Activated CD8-positive, alpha-beta T cell treated with anti-CD3 and anti-CD28 coated beads, Interleukin-2, amount 10 ng/mL, durations not matched to agents 7 days and 5 days (primary cell): ENCODE data around the gene RET. TPM values are rescaled to one million over a fixed set of nuclear protein-coding genes. Genes with fewer than 3 reads are reported as not detected.

ENCODE experiments used
- ATAC-seq: fragments of 150-1000 bp; cut with Tn5 transposase; one replicate; pipeline ENCODE4 v1.10.0; 2021; ENCODE audit warnings: moderate library complexity
- CTCF ChIA-PET: fragments of 350-600 bp; sonication (Branson Sonifier 250); formaldehyde crosslinking; loops from one replicate; lab custom pipeline; 2021; ENCODE audit warnings: antibody characterized with exemption; lab: Charles Lee
- POLR2A ChIA-PET: fragments of 350-600 bp; sonication (Branson Sonifier 250); formaldehyde crosslinking; loops from one replicate; lab custom pipeline; 2021; ENCODE audit warnings: antibody characterized with exemption; lab: Charles Lee
- DNase-seq: peaks from one replicate; pipeline ENCODE4 v3.0.0-alpha.2; 2020
- H3K27ac Mint-ChIP-seq: one replicate; pipeline ENCODE4 v1.8.0; 2021; ENCODE audit warnings: mild to moderate bottlenecking, mixed read lengths
- H3K27me3 Mint-ChIP-seq: one replicate; pipeline ENCODE4 v1.8.0; 2021; ENCODE audit warnings: low read depth, mixed read lengths
- H3K36me3 Mint-ChIP-seq: one replicate; pipeline ENCODE4 v1.8.0; 2021; ENCODE audit warnings: low read depth, mixed read lengths
- H3K4me1 Mint-ChIP-seq: one replicate; pipeline ENCODE4 v1.8.0; 2021; ENCODE audit warnings: low read depth, mixed read lengths
- H3K4me3 Mint-ChIP-seq: one replicate; pipeline ENCODE4 v1.8.0; 2021; ENCODE audit warnings: mild to moderate bottlenecking, mixed read lengths
- H3K9me3 Mint-ChIP-seq: one replicate; pipeline ENCODE4 v1.8.0; 2022; ENCODE audit warnings: mixed read lengths; ENCODE audit not compliant: insufficient read depth
- total RNA-seq, 2 experiments: library from RNA; stranded (reverse); gene quantifications; one replicate each; pipeline ENCODE4 v1.2.3, GENCODE V29; 2021

Gene RET
- total RNA-seq, 2 experiments from 2014 or later: 0.13 to 0.34 TPM

- Mint-ChIP-seq H3K9me3 (no peaks in the 10 kb centered on the region), H3K27ac (peak overlapping the region; percentile 44), H3K27me3 (no peaks in the 10 kb centered on the region), H3K4me1 (peaks cover 65% of the 10 kb centered on the region), H3K4me3 (no peak overlapping the region), H3K36me3 (no peaks in the 10 kb centered on the region)
- CTCF ChIA-PET: interaction anchor here (1.3 to 5.6 kb wide), 3 partner anchors 10 to 79 kb away, joined by 3 to 46 read pairs (median 20); partner anchors contain the start of gene CSGALNACT2
- POLR2A ChIA-PET: interaction anchor here (1.5 to 4.5 kb wide), 2 partner anchors 16 to 285 kb away, joined by 3 to 155 read pairs; partner anchors contain the start of gene CSGALNACT2
- no peak for ATAC-seq
- no peak for DNase-seq
These were observed 46.0 kb downstream of the RET start for GRCh38 chr10:43122826-43123225.

- ChIA-PET POLR2A (interaction anchor here (1.5 to 8.0 kb wide), 3 partner anchors 16 to 284 kb away, joined by 3 to 155 read pairs (median 101); partner anchors contain the start of gene CSGALNACT2), CTCF (interaction anchor here (1.3 to 5.6 kb wide), 3 partner anchors 9 to 79 kb away, joined by 3 to 46 read pairs (median 20); partner anchors contain the start of gene CSGALNACT2)
- Mint-ChIP-seq H3K27ac (no peak overlapping the region), H3K27me3 (no peaks in the 10 kb centered on the region), H3K9me3 (no peaks in the 10 kb centered on the region), H3K4me1 (peaks cover 71% of the 10 kb centered on the region), H3K4me3 (no peak overlapping the region), H3K36me3 (no peaks in the 10 kb centered on the region)
- DNase-seq (no peak), ATAC-seq (no peak)
These were observed 46.7 kb downstream of the RET start for GRCh38 chr10:43123361-43124093.

- peaks cover 71% of the 10 kb centered on the region for H3K4me1 Mint-ChIP-seq
- H3K9me3 Mint-ChIP-seq: no peaks in the 10 kb centered on the region
- ChIA-PET CTCF (interaction anchor here (4.2 to 5.6 kb wide), 2 partner anchors 9 to 15 kb away, joined by 20 to 46 read pairs; partner anchors contain the start of gene CSGALNACT2), POLR2A (interaction anchor here (8.0 kb wide), 1 partner anchor 15 kb away, joined by 101 read pairs; the partner anchor contains the start of gene CSGALNACT2)
- H3K4me3 Mint-ChIP-seq: no peak overlapping the region
- no peak for DNase-seq
- H3K27ac Mint-ChIP-seq: no peak overlapping the region
- no peaks in the 10 kb centered on the region for H3K27me3 Mint-ChIP-seq
- no peaks in the 10 kb centered on the region for H3K36me3 Mint-ChIP-seq
- ATAC-seq: no peak
These were observed 47.2 kb downstream of the RET start for GRCh38 chr10:43124094-43124521.

GRCh38 chr10:43124574-43125273, 47.9 kb downstream of the RET start:
- DNase-seq (no peak), ATAC-seq (no peak)
- POLR2A ChIA-PET: interaction anchor here (8.0 kb wide), 1 partner anchor 15 kb away, joined by 101 read pairs; the partner anchor contains the start of gene CSGALNACT2
- no peak overlapping the region for H3K4me3 Mint-ChIP-seq
- H3K36me3 Mint-ChIP-seq: no peaks in the 10 kb centered on the region
- H3K27me3 Mint-ChIP-seq: no peaks in the 10 kb centered on the region
- CTCF ChIA-PET: interaction anchor here (1.5 to 5.6 kb wide), 2 partner anchors 14 to 77 kb away, joined by 4 to 46 read pairs; partner anchors contain the start of gene CSGALNACT2
- peaks cover 73% of the 10 kb centered on the region for H3K4me1 Mint-ChIP-seq
- no peaks in the 10 kb centered on the region for H3K9me3 Mint-ChIP-seq
- no peak overlapping the region for H3K27ac Mint-ChIP-seq

- no peaks in the 10 kb centered on the region for H3K27me3 Mint-ChIP-seq
- ChIA-PET POLR2A (interaction anchor here (8.0 kb wide), 1 partner anchor 14 kb away, joined by 101 read pairs; the partner anchor contains the start of gene CSGALNACT2), CTCF (interaction anchor here (1.5 kb wide), 1 partner anchor 77 kb away, joined by 4 read pairs; no protein-coding TSS in a partner anchor)
- H3K4me3 Mint-ChIP-seq: no peak overlapping the region
- peaks cover 69% of the 10 kb centered on the region for H3K4me1 Mint-ChIP-seq
- H3K36me3 Mint-ChIP-seq: no peaks in the 10 kb centered on the region
- H3K9me3 Mint-ChIP-seq: no peaks in the 10 kb centered on the region
- ATAC-seq: no peak
- peak overlapping the region; percentile 16 for H3K27ac Mint-ChIP-seq
- no peak for DNase-seq
These were observed 48.5 kb downstream of the RET start for GRCh38 chr10:43125274-43125845.

- Mint-ChIP-seq H3K9me3 (no peaks in the 10 kb centered on the region), H3K4me1 (peaks cover 66% of the 10 kb centered on the region), H3K27ac (peak overlapping the region; percentile 40), H3K36me3 (no peaks in the 10 kb centered on the region), H3K27me3 (no peaks in the 10 kb centered on the region), H3K4me3 (no peak overlapping the region)
- ChIA-PET CTCF (interaction anchor here (0.8 to 1.5 kb wide), 2 partner anchors 12 to 76 kb away, joined by 3 to 4 read pairs; partner anchors contain the start of gene CSGALNACT2), POLR2A (interaction anchor here (8.0 kb wide), 1 partner anchor 13 kb away, joined by 101 read pairs; the partner anchor contains the start of gene CSGALNACT2)
- DNase-seq (no peak), ATAC-seq (no peak)
These were observed 49.2 kb downstream of the RET start for GRCh38 chr10:43125881-43126731.

- Mint-ChIP-seq H3K27me3 (no peaks in the 10 kb centered on the region), H3K27ac (peak overlapping the region; percentile 40), H3K9me3 (no peaks in the 10 kb centered on the region), H3K36me3 (no peaks in the 10 kb centered on the region), H3K4me3 (no peak overlapping the region), H3K4me1 (peaks cover 59% of the 10 kb centered on the region)
- DNase-seq (no peak), ATAC-seq (no peak)
- ChIA-PET CTCF (interaction anchor here (1.2 kb wide), 1 partner anchor 78 kb away, joined by 4 read pairs; no protein-coding TSS in a partner anchor), POLR2A (interaction anchor here (8.0 kb wide), 1 partner anchor 13 kb away, joined by 101 read pairs; the partner anchor contains the start of gene CSGALNACT2)
These were observed 50.0 kb downstream of the RET start for GRCh38 chr10:43126759-43127424.

GRCh38 chr10:43127442-43127841, 50.6 kb downstream of the RET start:
- ATAC-seq: no peak
- H3K4me3 Mint-ChIP-seq: no peak overlapping the region
- CTCF ChIA-PET: interaction anchor here (1.2 kb wide), 1 partner anchor 78 kb away, joined by 4 read pairs; no protein-coding TSS in a partner anchor
- H3K9me3 Mint-ChIP-seq: no peaks in the 10 kb centered on the region
- H3K4me1 Mint-ChIP-seq: peaks cover 56% of the 10 kb centered on the region
- peak overlapping the region; percentile 40 for H3K27ac Mint-ChIP-seq
- no peaks in the 10 kb centered on the region for H3K36me3 Mint-ChIP-seq
- DNase-seq: no peak
- POLR2A ChIA-PET: interaction anchor here (8.0 kb wide), 1 partner anchor 12 kb away, joined by 101 read pairs; the partner anchor contains the start of gene CSGALNACT2
- no peaks in the 10 kb centered on the region for H3K27me3 Mint-ChIP-seq

- Mint-ChIP-seq H3K27me3 (no peaks in the 10 kb centered on the region), H3K4me3 (no peak overlapping the region), H3K36me3 (no peaks in the 10 kb centered on the region), H3K27ac (peak overlapping the region; percentile 13), H3K9me3 (no peaks in the 10 kb centered on the region), H3K4me1 (peaks cover 57% of the 10 kb centered on the region)
- ATAC-seq: no peak
- ChIA-PET CTCF (interaction anchor here (1.0 to 1.5 kb wide), 2 partner anchors 8 to 324 kb away, joined by 3 to 12 read pairs; no protein-coding TSS in a partner anchor), POLR2A (interaction anchor here (8.0 kb wide), 1 partner anchor 11 kb away, joined by 101 read pairs; the partner anchor contains the start of gene CSGALNACT2)
- DNase-seq: peak; percentile 19
These were observed 51.5 kb downstream of the RET start for GRCh38 chr10:43128331-43128730.
